ELF-1 (cell line): ENCODE data around the gene NRSN2.
A peak's percentile ranks its signal among the peaks of the same experiment; 100 is the strongest.
"Not testable (repeated sequence)": the region's sequence is repeated elsewhere in the genome, so short reads cannot be mapped to it uniquely, and the experiment has no call there.

ENCODE experiments used
- DNase-seq: peaks from one replicate; pipeline ENCODE4 v3.0.0-alpha.2; 2016; ENCODE audit warnings: low read depth, low spot score

NRSN2 gene

DNA sequence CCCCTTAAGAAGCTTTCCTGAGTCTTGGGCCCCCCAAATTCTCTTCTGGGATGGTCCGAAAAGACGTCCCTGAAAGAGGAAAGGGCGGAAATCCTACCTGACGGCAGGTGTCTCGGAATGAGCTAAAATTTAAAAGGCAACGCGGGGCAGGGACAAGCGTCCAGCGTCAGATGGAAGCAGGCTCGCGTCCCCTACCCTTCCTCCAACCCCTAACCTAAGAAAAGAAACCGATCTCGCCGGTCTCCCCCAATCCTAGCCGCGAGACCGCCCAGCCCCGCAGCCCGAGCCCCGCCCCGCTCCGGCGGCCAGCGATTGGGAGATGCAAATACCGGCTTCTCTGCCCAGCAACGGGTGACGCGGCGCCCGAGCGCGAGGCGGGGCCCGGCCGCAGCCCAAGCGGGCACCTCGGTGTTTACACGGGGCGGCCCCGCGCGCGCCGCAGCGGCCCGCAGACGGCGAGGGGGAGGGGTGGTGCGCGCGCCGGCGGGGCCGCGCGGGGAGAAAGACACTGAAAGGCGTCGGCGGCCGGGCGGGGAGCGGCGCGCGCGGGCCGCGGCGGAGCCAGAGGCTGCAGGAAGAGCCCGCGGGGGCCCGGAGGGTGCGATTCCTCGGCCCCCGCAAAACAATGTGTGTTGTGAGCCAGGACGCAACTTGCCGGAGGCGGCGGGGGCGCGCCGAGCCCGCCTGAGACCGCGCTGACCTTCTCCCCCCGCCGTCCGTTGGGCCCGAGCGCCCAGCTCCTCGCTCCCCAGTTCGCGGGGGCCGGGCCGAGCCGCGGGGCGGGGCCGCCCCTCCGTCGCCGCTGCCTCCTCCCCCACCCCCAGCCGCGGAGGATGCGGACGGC lies 21.6 kb upstream of the NRSN2 start, which contains the start of gene SOX12:
Gene SOX12 (plus strand): TSS at position 508 of the 844 bp plus-strand sequence. CDS start 373 bp downstream, outside the sequence.
- DNase-seq = peak; percentile 97

DNA sequence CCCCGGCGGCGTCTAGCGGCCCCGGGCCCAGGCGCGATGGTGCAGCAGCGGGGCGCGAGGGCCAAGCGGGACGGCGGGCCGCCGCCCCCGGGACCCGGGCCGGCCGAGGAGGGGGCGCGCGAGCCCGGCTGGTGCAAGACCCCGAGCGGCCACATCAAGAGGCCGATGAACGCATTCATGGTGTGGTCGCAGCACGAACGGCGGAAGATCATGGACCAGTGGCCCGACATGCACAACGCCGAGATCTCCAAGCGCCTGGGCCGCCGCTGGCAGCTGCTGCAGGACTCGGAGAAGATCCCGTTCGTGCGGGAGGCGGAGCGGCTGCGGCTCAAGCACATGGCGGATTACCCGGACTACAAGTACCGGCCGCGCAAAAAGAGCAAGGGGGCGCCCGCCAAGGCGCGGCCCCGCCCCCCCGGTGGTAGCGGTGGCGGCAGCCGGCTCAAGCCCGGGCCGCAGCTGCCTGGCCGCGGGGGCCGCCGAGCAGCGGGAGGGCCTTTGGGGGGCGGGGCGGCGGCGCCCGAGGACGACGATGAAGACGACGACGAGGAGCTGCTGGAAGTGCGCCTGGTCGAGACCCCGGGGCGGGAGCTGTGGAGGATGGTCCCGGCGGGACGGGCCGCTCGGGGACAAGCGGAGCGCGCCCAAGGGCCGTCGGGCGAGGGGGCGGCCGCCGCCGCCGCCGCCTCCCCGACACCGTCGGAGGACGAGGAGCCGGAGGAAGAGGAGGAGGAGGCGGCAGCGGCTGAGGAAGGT lies 20.8 kb upstream of the NRSN2 start:
- peak; percentile 84 for DNase-seq

DNA sequence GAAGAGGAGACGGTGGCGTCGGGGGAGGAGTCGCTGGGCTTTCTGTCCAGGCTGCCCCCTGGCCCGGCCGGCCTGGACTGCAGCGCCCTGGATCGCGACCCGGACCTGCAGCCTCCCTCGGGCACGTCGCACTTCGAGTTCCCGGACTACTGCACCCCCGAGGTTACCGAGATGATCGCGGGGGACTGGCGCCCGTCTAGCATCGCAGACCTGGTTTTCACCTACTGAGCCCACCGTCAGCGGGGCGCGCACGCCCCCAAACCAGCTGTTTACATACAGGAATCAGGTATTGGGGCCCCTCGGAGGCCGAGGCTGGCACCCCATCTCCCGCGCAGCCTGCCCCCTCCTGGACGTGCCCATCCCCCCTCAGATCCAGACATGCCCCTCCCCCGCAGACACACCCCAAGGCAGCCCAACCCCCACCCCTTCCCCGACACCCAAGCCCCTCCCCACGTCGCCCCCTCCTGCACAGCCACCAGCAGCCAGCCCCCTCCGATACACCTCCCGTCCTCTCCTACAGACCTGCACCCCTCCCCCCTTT lies 20.2 kb upstream of the NRSN2 start:
- peak; percentile 77 for DNase-seq

DNA sequence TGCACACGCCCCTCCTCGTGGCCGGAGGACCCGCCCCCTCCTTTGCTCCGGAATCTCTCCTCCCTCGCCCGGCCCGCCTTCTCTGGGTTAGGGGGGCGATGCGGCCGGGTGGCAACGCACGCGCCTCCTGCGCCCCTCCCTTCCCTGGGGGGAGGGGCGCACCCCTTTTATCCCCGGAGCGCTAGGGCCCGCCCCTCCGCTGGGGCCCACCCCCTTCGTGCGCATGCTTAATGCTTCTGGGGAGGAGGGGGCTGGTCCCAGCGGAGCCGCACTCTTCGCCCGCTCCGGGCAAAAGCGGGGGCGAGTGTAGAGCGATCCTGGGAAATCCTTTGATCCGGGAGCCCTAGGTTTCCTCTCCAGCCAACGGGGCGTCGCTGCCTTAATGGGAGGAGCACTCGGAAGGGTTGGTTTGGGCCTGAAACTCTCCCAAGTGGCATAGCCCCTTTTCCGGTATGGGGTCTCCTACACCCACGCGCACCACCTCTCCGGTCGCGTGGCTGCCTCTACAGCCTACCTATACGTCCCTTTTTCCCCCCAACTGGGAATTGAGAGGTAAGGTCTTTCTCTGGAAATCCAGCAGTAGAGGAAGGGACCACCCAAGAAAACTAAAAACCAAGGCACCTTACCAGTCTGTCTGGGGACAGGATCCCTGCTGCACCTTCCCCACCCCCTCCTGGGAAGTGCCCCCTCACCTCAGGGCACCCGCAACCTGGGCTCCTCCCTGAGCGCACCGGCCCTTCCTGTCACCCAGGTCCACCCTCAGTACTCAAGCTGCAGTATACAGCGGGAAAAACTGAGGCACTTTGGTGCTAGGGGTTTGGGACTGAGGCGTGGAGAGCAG lies 19.5 kb upstream of the NRSN2 start:
- peak; percentile 96 for DNase-seq

DNA sequence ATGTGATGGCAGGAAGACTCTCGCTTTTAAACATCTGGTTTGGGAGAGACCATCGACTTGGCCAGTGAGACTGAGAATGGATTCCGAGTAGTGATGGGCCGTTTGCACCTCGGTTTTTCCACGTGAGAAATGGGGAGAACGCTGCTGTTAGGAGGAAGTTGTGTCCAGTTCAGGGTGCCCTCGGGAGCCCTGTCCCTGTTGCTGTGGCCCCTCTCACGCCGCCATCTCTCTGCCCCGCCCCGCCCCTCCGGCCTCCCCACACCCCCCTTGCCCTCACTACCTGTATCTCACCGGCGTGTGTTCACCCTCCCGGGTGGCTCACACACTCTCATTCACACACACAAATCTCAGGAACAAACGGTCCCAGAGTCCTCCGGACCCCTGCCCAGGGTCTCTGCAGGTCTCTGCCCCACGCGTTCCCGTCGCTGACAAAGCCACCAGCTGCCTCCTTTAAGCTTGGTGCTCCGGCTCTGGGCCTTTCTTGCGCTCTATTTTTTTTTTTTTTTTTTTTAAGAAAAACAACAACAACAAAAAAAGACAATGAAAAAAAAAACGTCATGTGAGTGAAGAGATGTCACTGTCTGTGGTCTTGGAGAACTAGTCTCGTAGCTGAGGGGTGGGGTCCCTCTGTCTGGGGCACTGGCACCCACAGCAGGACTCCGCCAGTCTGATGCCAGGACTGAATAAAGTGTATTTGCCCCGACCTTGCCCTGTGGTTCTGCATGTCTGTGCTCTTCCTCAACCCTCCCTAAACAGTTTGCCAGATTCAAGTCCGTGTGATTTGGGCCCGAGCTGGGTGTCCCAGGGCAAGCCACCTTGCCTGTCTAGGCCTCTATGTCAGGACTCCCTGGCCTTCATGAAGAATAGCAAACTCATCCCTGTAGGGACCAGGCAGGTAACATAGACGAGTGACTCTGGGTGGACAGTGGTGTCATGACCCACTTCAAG lies 18.6 kb upstream of the NRSN2 start:
- DNase-seq = no peak

DNA sequence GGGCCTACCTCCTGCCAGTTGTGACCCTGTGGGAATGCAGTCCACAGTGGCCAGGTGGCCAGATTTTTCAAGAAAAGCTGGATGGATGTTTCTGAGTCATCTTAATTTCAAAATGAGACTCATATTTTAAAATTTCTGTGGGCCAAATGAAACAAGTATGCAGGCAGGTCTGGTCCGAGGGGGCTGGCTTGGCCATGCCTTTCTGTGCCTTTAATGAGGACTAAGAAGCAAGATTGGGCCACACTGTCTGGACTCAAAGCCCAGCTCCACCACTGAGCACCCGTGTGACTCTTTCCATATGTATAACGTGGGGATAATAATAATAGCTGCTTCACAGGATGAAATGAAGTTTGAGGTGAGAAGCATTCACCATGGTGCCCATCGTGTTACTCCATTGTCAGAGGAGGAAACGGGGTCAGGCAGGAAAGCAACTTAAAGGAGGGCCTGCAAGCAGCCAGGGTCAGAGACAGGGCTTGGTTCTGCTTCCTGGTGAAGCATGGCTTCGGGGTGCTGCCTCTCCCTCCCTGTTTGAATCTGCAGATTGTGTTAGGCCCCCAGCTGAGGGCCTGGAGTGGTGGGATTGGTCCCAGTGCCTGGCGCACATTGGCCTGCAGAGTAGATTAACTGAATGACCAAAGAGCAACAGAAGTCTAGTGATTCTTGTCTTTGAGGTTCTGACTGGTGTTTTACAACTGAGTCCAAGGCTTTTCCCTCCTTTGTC lies 17.8 kb upstream of the NRSN2 start:
- DNase-seq = no peak

DNA sequence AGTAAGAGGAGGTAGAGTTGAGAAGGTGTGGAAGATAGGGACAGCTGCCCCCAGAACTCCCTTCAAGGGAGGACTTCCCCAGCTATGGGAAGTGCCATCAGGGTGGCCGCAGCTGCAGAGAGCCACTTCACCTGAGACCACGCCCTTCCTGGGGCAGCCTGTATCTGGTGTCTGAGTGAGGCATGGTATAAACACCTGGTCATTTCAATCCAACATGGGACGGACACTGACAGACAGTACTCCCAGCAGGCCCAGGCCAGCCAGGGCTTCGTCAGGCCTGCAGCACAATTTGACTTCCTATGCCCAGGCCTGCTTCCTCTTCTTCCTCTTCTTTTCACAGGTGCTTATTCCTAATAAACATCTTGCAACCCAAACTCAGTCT lies 17.1 kb upstream of the NRSN2 start:
- peak; percentile 9 for DNase-seq

DNA sequence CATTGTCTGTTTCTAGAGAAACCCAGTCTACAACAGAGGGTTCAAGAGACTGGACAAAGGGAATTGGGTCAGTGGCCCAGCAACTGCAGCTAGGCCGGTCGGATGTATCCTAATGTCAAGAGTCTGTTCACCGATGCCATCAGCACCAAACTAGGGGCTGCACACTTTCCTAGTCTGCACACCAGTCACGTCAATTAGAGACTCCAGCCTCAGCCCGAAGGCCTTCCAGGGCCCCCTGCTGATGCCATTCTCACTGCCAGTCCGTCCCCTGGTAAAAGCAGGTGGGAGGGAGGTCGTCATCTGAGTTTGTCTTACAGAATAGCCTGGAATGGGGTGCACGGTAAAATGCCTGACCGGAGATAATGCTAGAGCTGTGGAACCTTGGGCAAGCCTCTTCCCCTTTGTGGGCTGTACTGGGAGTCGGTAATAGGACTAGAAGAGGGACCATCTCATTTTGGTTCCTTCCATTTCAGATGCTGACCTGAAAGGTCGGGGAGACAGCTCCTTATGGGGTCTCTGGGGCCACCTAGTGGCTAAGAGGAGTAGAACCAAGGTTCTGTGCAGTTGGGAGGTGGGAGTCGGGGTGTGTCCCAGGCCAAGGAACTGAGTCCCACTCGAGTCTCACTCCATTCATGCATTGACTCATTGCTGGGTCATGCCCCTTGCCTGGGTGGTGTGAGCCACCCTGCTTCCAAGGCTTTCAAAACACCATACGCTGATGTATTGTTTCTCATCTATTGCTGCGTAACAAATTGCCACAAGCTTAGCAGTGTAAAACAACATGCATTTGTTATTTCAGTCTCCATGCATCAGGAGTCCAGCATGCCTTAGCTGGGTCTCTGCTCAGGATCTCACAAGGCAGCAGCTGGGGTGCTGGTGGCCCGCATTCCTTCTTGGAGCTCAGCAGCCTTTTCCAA lies 16.4 kb upstream of the NRSN2 start:
- peak; percentile 81 for DNase-seq

DNA sequence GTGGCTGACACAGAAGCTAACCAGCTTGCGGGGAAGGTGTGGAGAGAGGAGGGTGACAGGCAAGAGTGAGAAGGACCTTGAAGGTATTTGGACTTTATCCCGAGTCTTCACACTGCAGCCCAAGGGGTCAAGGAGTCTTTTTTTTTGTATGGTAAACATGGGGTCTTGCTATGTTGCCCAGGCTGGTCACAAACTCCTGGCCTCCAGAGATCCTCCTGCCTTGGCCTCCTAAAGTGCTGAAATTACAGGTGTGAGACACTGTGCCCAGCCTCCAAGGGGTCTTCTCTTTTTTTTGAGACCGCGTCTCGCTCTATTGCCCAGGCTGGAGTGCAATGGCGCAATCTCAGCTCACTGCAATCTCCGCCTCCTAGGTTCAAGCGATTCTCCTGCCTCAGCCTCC lies 12.3 kb upstream of the NRSN2 start:
- no peak for DNase-seq

DNA sequence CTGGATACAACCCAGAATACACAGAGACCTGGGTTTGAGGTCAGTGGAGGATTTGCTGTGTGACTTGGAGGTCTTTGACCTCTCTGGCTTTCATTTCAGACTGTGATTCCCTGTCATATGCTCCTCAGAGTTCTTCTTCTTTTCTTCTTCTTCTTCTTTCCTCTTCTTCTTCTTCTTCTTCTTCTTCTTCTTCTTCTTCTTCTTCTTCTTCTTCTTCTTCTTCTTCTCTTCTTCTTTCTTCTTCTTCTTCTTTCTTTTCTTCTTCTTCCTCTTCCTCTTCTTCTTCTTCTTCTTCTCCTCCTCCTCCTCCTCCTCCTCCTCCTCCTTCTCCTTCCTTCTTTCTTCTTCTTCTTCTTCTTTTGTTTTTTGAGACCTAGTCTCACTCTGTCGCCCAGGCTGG lies 10.9 kb upstream of the NRSN2 start:
- not testable (repeated sequence) for DNase-seq

DNA sequence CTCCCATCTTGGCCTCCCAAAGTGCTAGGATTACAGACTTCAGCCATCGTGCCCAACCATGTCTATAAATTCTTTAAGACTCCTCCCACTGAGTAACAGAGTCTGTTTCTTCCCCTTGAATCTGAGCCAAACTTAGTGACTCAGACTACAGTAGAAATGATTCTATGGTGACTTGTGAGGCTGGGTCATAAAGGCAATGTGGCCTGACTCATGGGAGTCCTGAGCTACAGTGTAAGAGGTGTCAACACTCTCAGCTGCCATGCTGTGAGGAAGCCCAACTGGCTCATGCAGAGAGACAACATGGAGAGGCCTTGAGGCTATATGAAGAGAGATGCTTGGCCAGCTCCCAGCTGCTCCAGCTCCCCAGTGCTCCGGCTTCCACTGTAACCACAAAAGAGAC lies 5.2 kb upstream of the NRSN2 start:
- peak; percentile 27 for DNase-seq

DNA sequence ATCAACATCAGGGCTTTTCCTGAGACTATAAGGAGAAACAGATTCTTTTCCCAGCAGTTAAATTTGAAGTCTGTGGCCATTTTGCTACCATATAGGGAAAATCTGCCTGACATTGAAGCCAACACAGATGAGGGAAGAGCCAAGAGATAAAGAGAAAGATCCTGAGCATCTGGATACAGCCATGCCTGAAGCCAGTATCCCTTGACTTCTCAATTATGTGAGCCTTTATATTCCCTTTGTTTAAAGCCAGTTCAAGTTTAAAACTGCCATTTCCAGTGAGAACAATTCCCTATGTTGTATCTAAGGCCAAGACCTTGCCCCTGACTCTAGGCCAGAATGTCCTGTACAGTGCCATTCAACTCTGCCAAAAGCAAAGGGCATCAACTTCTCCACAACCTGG lies 3.8 kb upstream of the NRSN2 start:
- DNase-seq = no peak

DNA sequence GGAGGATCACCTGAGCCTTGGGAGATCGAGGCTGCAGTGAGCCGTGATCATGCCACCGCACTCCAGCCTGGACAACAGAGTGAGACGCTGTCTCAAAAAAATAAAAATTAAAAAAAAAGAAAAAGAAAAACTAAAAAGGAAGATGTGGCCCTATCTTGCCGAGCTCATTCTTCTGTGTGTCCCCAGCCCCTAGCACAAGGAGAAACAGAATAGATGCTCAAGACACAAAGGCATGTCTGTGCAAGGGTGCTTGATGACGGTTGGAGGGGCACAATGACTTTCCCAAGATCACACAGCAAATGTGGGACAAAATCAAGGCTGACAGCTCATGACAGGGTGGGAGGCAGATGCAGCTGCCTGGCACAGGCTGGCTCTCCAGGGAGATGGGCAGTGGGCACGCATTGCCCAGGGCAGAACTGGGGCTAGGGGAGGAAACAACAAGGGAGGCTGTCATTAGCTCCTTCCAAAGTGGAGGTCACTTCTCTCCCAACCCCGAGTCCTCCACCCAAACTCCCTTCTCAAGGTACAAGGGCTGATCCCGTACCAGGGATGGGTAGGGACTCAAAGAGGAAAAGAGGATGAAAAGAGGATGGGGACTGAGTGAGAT lies 775 bp upstream of the NRSN2 start:
- no peak for DNase-seq

DNA sequence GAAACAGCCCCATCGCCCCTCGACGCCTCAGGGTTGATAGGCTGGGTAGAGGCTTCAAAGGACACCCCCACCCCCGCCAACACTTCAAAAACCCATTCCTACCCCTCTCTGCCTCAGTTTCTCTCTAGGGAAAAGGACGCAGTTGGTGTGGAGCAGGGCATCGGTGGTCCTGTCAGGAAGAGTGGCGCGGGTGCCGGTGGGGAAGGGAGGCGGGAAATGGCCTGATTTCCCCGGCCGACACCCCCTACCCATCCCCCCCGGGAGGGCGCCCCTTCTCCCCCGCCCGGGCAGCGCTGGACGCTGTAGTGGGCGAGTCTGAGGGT lies 367 bp downstream of the NRSN2 start:
- DNase-seq = no peak

DNA sequence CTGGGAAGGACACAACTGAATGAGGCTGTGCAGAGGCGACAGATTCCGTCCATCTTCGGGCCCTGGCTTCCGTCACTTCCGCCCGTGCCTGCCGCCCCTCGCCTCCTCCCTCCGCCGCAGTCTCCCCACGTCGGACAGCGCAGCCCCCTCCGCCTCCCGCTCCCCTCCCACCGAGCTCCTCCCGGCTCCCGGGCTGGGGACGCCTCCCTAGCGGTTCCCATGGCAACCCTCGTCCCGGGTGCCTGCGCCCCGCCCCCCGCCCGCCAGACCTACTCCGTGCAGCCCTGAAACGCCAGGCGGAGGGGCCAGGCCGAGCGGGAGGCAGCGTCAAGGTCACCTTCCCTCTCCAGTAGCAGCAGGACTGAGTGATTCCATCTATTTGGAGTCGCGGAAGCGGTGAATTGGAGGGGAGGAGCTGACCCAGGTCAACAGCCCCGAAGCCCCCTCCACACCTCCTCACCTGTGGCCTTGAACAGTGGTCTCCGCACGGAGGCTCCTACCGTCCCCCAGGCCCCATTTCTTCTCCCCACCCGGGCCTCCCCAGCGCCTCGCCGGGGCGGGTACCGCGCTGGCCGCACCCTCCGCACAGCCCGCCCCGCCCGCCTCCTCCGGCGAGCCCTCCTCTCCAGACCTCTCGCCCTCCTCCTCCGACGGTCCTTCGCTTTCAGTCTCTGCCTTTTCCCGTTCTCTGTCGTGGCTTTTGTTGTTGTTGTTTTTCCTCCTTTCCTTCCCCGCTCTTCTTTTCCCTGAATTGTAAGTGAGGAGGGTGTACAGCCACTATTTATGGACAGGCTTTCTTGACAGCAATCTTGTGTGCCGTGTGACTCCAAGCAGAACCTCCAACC lies 951 bp downstream of the NRSN2 start:
- peak; percentile 97 for DNase-seq

DNA sequence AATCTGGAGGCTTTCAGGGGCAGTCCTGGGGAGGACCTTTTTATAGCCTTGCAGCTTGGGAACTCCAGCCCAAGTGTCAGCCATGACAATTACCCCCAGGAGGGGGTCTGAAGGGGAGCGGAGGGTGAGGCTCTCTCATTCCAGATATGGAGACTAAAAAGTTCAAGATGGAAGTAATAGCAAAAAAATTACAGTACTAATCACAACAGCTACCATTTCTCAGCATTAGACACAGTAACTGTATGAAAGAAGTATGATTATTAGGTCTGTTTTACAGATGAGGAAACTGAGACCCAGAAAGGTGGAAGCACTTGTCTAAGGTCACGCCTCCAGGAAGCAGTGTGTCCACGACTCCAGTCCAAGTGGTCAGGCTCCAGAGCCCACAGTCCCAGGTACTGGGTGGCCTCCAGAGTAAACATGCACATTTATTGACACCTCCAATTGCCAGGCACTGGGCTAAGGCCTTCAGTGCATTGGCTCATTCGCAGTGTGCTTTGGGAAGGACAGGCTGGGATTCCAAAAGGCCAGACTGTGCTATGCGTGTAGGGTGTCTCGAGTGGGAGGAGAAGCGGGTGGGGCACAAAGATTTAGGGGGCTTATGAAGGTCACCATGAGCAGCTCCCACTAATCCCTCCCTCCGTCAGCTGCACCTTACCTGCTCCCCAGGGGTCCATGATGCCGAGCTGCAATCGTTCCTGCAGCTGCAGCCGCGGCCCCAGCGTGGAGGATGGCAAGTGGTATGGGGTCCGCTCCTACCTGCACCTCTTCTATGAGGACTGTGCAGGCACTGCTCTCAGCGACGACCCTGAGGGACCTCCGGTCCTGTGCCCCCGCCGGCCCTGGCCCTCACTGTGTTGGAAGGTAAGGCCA lies 2.3 kb downstream of the NRSN2 start:
- DNase-seq = no peak

DNA sequence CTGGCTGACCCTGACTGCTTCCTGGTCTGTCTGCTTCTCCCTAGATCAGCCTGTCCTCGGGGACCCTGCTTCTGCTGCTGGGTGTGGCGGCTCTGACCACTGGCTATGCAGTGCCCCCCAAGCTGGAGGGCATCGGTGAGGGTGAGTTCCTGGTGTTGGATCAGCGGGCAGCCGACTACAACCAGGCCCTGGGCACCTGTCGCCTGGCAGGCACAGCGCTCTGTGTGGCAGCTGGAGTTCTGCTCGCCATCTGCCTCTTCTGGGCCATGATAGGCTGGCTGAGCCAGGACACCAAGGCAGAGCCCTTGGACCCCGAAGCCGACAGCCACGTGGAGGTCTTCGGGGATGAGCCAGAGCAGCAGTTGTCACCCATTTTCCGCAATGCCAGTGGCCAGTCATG lies 6.3 kb downstream of the NRSN2 start:
- no peak for DNase-seq
